Frontal cortex (tissue), 4 donors: Measurements from ENCODE around the gene RAI14. TPM values are rescaled to one million over a fixed set of nuclear protein-coding genes. Genes with fewer than 3 reads are reported as not detected.
"Not testable (repeated sequence)": the region's sequence is repeated elsewhere in the genome, so short reads cannot be mapped to it uniquely, and the experiment has no call there.

Experiments
- DNase-seq, 2 donors: peaks; one replicate each; pipeline ENCODE4 v3.0.0; 2012; ENCODE audit warnings: low spot score in 2 of 2
- FAIRE-seq: peaks from 2 replicates; lab custom pipeline; 2012; peaks lifted over from hg19 to GRCh38; lab: Jason Lieb, UNC
- total RNA-seq: library from RNA; depleted of rRNA; stranded (reverse); fragments of >200 nt; gene quantifications from one replicate; pipeline ENCODE4 v1.2.3, GENCODE V29; 2014
- donor health status: control.
- donor health status: control.
- donor health status: control.

The RAI14 gene
- total RNA-seq, 1 donor from 2014 or later: 29.3 TPM

DNA sequence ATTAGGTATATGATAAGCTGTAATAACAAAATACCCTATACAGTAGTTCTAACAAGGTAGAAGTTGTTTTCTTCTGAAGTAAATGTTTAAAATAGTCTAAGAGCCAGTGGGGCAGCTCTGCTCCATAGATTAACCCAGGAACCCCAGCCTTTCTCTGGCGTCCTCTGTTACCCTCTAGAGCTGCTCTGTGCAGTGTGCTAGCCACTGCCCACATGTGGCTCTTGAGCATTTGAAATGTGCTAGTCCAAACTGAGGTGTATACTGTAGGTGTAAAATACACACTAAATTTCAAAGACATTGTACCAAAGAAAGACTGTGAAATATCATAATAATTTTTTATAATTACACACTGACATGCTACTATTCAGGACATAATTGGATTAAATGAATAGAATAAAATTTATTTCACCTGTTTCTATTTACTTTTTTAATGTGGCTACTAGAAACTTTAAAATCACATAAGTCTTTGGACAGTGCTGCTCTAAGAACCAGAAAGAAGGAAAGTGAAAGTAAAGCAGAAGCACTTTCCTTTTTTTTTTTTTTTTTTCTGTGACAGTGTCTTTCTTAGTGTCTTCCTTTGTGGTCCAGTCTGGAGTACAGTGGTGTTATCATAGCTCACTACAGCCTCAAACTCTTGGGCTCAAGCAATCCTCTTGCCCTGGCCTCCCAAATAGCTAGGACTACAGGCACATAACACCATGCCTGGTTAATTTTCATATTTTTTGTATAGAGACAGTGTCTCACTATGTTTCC is 39.3 kb downstream of the RAI14 start:
- FAIRE-seq (no peak), DNase-seq (no peak)

- no peak for FAIRE-seq
- no peak for DNase-seq
Measured at GRCh38 chr5:34697308-34698108, 41.4 kb downstream of the RAI14 start.

- FAIRE-seq (no peak), DNase-seq (no peak)
Measured at GRCh38 chr5:34698109-34698419, 41.9 kb downstream of the RAI14 start.

DNA sequence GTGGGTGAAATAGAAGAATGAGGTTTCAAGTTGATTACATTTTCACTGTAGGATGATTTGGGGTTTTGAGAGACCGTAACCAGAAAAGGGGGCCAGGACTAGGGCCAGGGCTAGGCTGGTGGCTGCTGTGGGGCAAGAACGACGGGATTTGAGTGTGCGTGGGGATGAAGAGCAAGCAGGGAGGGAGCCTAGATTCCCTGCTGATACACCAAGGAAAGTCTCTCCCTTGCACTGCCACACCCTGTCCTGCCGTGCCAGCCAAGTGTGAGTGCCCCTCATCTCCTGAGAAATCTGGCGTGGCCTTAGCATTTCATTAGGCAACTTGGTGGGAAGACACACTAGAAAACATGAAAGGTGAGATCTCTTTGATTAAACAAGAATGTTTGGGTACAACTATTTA is 42.6 kb downstream of the RAI14 start:
- DNase-seq: no peak
- FAIRE-seq: no peak

GRCh38 chr5:34699155-34700077 is 43.3 kb downstream of the RAI14 start:
- no peak for DNase-seq
- no peak for FAIRE-seq

GRCh38 chr5:34700078-34700452 is 43.9 kb downstream of the RAI14 start:
- no peak for DNase-seq
- FAIRE-seq: no peak

DNA sequence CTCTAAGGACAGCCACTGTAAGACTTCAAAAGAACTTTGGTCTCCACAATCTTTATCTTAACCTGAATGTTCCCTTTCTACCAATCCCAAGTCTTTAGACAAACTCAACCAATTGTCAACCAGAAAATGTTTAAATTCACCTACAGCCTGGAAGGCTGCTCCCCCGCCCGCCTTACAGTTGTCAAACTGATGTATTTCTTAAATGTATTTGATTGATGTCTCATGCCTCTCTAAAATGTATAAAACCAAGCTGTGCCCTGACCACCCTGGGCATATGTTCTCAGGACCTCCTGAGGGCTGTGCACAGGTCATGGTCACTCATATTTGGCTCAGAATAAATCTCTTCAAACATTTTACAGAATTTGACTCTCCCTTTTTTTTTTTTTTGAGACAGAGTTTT is 45.3 kb downstream of the RAI14 start:
- not testable (repeated sequence) for FAIRE-seq, DNase-seq

- no peak for DNase-seq
- no peak for FAIRE-seq
Measured at GRCh38 chr5:34703767-34704713, 47.9 kb downstream of the RAI14 start.

DNA sequence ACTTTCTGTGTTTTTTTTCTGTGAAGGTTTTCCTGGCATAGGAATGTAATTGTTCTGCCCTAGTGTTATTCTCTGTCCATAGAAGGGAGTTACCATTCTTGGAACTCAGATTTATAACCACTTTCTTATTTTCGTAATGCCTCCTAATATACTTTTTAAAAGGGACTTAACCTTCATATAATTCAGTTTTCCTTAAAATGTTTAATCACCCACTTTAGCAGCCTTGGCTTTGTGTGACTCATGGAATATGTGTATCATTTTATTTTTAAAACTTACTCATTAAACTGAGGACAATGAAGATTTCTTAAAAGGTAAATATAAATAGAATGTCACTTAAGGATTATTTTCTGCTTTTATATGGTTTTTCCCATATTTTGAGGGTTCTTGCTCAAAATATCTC is 50.0 kb downstream of the RAI14 start:
- no peak for FAIRE-seq
- no peak for DNase-seq

DNA sequence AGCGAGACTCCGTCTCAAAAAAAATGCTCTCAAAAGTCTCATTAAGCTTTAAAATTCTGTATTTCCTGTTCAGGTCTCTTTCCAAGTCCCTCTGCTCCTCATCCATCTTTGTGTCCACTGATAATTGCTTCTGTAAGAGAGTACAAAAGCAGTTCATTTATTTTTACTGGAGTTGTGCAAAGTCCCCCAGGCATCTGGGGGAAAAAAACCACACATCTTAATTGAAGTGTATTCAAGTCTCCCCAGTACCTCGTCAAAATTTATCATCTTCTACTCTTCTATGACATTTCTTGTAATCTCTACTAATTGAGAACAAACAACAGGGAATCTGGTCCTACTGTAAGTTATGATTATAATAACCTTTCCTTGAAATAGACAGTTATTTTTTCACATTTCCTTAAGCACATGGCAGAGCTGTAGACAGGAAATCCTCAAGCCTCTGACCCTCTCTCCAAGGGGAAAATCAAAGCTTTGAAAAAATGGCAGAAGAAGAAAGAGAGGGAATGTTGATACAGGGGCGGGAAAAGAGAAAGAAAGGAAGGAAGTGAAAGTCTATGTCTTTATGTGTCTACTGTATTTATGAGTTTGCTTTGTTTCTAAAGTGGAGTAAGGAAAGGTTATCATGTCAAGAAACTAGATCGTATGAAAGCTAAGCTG is 51.5 kb downstream of the RAI14 start:
- no peak for FAIRE-seq
- no peak for DNase-seq

DNA sequence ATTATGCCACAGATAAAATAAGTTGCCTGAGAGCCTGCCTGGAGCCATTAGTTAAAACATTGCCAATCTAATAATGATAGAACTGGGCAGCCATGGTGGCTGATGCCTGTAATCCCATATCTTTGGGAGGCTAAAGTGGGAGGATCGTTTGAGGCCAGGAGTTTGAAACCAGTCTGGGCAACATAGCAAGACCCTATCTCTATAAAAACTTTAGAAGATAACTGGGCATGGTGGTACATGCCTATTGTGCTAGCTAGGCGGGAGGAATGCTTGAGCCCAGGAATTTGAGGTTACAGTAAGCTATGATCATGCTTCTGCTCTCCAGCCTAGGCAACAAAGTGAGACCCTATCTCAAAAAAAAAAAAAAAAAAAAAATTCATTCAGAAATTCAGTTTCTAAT is 52.6 kb downstream of the RAI14 start:
- DNase-seq (no peak), FAIRE-seq (no peak)

DNA sequence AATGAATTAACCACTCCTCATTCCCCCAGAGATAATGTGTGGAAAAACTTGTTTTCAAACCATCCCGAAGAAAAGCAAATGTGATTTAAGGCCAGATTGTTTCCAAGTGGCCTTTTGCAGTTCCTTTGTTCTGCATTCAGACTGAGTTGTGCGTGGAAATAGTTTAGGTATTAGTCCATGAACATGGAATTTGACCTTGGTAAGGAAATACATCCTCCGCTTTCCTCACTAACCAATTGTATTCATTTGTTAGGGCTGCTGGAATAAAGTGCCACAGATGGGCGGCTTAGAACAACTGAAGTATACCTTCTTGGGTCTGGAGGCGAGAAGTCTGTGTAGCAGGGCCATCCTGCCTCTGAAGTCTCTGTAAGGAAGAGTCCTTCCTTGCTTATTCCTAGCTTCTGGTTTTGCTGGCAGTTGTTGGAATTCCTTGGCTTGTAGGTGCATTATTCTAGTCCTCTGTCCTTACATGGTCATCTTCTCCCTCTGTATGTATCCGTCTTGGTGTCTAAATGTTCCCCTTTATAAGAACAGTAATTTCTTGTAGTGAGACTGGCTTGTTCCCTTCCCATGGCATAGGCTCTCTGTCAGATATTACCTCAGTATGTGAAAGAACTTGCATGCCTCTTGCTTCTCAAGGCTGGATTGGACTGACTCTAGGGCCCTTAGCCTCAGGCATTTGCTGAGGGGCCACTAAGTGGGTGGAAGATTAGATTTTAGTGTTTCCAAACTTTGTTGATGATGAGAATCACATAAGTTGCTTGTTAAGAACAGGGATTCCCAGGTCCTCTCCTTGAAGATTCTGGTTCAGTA is 53.9 kb downstream of the RAI14 start:
- FAIRE-seq: no peak
- no peak for DNase-seq

DNA sequence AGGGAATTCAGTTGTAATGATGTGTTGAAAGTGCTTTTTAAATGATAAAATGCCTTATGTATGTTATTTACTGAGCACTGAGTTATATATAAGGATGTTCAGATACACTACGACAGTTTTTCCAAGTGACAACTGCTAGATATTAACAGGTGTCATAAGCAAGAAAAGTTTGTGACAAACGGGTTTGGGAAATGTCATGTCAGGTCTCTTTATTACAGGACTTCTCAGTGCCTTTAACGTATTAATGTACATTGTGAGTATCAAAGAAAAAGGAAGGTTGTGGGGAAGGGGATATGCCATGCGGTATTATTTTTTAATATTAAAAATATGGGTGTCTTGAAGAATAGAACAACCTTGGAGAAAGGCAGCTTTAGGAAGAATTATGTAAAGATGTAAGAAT is 56.4 kb downstream of the RAI14 start:
- DNase-seq (no peak), FAIRE-seq (no peak)

DNA sequence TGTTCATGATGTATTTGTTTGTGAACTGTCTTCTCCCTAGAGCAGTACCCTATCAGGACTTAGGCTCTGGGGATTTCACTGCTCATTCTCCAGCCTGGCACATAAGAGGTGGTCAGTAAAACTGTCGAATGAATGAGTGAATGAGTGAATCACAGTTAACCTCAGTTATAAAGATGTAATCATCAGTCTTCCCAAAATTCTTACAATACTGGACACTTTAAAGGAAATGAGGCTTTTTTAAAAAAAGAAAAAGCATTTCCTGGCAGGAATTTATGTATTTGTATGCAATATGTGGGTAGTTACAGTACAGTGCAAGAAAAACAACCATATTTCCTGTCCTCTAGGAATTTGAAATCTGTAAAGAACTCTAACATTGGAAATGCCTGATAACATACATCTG is 59.6 kb downstream of the RAI14 start:
- FAIRE-seq (no peak), DNase-seq (no peak)

DNA sequence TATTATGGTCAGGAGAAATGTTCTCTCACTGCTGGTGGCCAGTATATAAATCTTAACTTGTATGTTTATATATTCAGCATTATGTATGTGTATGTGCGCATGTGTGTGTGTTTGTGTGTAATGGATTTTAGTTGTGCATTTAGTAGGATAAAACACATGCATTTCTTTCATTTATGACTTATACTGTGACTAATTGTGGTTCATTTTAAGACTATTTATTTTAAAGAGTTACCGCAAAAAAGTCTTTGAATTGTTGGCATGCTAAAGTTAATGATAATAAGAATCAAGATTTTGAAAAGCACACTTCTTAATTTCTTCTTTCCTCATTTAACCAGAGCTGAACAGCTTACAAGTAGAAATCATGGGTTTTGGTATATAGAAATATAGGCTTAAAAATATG is 60.9 kb downstream of the RAI14 start:
- FAIRE-seq (no peak), DNase-seq (no peak)

- DNase-seq: no peak
- no peak for FAIRE-seq
Measured at GRCh38 chr5:34717426-34718327, 61.5 kb downstream of the RAI14 start.

- no peak for DNase-seq
Measured at GRCh38 chr5:34718516-34718915, 62.4 kb downstream of the RAI14 start.

More at GRCh38 chr5:34718516-34718915, 62.4 kb downstream of the RAI14 start:
- FAIRE-seq: no peak
